Astrocyte of the cerebellum (primary cell): ENCODE measurements around the gene FIBIN.
"Not testable (repeated sequence)": the region's sequence is repeated elsewhere in the genome, so short reads cannot be mapped to it uniquely, and the experiment has no call there.

Experiments
- DNase-seq: peaks from one replicate; pipeline ENCODE4 v3.0.0-alpha.2; 2011; ENCODE audit warnings: low read depth
- H3K4me3 ChIP-seq: 2 replicates; pipeline ENCODE4 v1.5.1; 2011; ENCODE audit warnings: mild to moderate bottlenecking, low read depth, low read length, moderate library complexity
- CTCF ChIP-seq: IDR thresholded peaks from 2 replicates; pipeline ENCODE4 v1.5.1; 2012; ENCODE audit warnings: low read length, low read depth, moderate library complexity, mild to moderate bottlenecking; ENCODE audit errors: missing control alignments
- in situ Hi-C: cut with HindIII; loops from 2 replicates; pipeline ENCODE4 v1.10.0; 2017; ENCODE audit warnings: low sequenced_read_pairs

FIBIN gene

GRCh38 chr11:26974996-26975395 lies 18.9 kb upstream of the FIBIN start:
- no peak for TF ChIP-seq CTCF
- in situ Hi-C loops: no loop called here
- DNase-seq: no peak
- no peak overlapping the region for H3K4me3 ChIP-seq

- TF ChIP-seq CTCF: no peak
- peak; percentile 63 for DNase-seq
Observed at GRCh38 chr11:26976389-26976788, 17.5 kb upstream of the FIBIN start.

GRCh38 chr11:26977209-26977608 lies 16.7 kb upstream of the FIBIN start:
- DNase-seq, in situ Hi-C loops, H3K4me3 ChIP-seq: not testable (repeated sequence)

More at GRCh38 chr11:26976389-26976788, 17.5 kb upstream of the FIBIN start:
- no peak overlapping the region for H3K4me3 ChIP-seq
- in situ Hi-C loops: no loop called here

GRCh38 chr11:26983645-26984044 lies 10.3 kb upstream of the FIBIN start:
- no peak for DNase-seq
- in situ Hi-C loops: no loop called here
- TF ChIP-seq CTCF: no peak
- H3K4me3 ChIP-seq: no peak overlapping the region

GRCh38 chr11:26985470-26985869 lies 8.4 kb upstream of the FIBIN start:
- TF ChIP-seq CTCF: no peak
- in situ Hi-C loops: no loop called here
- H3K4me3 ChIP-seq: no peak overlapping the region
- no peak for DNase-seq

GRCh38 chr11:26985943-26986342 lies 8.0 kb upstream of the FIBIN start:
- no peak for TF ChIP-seq CTCF
- no peak overlapping the region for H3K4me3 ChIP-seq
- no peak for DNase-seq
- in situ Hi-C loops: no loop called here

- DNase-seq: no peak
- in situ Hi-C loops: no loop called here
- TF ChIP-seq CTCF: no peak
Observed at GRCh38 chr11:26987272-26987671, 6.6 kb upstream of the FIBIN start.

More at GRCh38 chr11:26987272-26987671, 6.6 kb upstream of the FIBIN start:
- H3K4me3 ChIP-seq: no peak overlapping the region
